ENCODE measurements around the gene TESK2.
"Not testable (repeated sequence)": the region's sequence is repeated elsewhere in the genome, so short reads cannot be mapped to it uniquely, and the experiment has no call there.

Gene TESK2

DNA sequence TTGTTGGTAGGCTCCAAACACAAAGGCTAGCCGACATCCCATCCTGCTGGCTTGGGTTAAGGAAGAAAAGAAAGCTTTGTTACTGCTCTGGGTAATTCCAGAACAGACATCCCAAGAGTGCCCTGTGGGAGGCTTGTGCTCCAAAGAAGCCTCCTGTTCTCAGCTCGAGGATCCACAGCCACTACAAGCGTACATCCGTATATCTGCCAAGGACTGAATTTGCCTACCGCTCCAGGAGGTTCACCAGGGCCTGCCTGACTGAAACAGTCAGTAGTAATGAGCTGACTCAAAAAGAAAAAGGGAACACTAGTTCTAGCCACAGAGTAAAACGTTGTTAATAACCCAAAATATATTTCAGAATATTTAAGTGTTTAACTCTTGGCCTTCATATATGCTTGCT, 125.9 kb downstream of the TESK2 start:
- DNase-seq: no peak

DNA sequence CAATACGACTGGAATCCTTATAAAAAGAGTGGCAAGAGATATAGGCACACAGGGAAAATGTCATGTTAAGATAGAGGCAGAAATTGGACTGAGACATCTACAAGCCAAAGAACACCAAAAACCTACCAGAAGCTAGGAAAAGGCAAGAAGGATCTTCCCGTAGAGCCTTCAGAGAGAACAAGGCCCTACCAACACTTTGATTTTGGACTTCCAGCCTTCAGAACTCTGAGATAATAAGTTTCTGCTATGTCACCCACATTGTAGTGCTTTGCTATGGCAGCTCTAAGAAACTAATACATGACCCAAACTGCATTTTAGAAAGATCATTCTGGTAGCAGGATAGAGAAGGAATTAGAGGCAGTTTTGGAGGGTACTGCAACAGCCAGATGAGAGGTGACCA, 126.7 kb downstream of the TESK2 start:
- DNase-seq: no peak

DNA sequence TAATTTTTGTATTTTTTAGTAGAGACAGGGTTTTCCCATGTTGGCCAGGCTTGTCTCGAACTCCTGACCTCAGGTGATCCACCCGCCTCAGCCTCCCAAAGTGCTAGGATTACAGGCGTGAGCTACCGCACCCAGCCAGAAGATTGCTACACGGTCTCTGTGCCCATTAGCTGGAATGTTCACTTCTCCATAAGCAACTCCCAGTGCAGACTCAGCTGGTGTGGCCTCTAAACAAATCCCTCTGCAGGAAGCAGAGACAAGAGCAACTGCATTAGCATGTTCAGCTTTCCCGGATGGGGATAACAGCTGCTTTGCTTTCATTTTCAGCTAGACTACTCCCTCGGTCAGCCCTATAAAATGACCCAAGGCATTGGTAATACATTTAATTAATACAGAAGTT, 130.0 kb downstream of the TESK2 start:
- DNase-seq: not testable (repeated sequence)

DNA sequence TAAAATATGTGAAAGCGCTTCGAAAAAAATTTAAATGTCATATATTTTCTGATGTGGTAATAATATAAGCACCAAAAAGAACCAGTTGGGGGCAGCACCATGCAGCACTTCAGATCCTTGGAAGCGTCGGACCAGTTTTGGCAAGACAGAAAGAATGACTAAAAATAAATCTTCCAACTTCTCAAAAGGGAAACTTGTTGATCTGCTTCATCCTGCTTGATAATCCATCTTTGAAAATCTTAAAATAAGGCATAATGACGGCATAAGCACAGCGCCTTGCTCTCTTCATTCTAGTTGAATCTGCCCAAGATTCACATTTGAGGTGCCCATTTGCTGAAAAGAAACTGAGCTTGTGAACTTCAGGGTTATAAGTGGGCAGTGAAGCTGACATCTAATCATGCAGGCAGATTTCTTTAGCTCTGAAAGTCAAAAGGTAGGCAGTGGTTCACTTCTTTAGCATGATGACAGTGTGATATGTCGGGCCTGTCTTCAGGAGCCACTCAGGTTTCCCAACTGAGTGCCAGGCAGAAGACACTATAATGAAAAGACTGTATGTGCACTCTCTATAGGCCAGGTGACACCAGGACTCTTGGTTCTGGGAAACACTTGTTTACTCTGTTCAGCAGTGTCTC, 131.0 kb downstream of the TESK2 start:
- peak; percentile 43 for DNase-seq

DNA sequence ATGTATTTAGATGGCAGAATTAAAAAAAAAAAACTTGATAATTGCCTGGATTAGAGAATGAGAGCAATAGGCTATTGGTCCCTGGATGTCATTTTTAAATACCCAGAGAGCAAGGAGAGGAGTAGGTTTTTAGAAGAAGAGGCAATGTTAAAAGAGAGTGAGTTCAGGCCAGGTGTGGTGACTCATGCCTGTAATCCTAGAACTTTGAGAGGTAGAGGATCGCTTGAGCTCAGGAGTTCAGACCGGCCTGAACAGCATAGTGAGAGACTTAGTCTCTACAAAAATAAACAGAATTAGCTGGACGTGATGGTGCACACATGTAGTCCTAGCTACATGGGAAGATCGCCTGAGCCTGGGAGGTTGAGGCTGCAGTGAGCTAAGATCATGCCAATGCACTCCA, 134.8 kb downstream of the TESK2 start:
- no peak for DNase-seq

DNA sequence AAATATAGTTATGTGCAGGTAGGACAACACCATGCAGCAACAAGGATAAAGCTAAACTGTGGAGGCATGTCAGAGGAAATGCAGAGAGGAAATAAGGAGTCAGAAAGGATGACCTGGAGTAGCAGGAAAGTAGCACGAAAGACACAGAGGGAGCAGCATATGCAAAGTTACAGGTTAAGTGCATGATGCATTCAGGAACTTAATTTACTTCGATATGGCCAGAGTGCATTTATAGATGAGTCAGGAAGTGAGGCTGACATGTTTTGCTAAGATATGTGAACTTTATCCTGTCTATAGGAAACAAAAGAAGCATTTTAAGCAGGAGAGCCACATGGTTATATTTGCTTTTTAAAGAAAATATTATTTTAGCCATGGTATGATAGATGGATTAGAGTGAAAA, 135.3 kb downstream of the TESK2 start:
- no peak for DNase-seq

DNA sequence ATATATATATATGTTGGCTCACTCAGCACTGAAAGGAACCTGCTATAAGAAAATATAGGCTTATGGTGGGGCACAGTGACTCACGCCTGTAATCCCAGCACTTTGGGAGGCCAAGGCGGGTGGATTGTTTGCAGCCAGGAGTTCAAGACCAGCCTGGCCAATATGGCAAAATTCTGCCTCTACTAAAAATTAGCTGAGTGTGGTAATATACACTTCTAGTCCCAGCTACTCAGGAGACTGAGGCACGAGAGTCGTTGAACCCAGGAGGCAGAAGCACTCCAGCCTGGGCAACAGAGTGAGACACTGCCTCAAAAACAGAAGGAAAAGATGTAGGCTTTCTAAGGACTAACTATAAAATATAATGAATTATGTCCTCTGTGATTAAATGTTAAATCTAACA, 136.1 kb downstream of the TESK2 start:
- DNase-seq: no peak

DNA sequence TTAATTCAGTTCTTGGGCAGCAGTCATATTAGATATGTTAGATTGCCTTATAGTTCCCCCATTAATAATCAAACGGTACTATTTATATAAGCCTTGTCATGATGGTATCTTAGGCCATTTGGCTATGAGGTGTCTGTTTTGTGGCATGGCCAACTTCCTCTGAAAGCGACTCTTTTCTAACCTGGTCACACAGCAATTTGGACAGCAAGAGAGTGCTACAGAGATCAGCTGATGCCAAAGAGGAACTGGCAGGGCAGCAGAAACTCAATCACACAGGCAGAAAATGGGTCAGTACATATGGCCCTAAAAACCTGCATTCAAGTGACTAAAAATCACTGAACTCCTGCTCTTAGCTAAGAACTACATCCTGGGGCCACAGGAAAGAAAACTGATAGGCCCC, 137.3 kb downstream of the TESK2 start:
- no peak for DNase-seq

DNA sequence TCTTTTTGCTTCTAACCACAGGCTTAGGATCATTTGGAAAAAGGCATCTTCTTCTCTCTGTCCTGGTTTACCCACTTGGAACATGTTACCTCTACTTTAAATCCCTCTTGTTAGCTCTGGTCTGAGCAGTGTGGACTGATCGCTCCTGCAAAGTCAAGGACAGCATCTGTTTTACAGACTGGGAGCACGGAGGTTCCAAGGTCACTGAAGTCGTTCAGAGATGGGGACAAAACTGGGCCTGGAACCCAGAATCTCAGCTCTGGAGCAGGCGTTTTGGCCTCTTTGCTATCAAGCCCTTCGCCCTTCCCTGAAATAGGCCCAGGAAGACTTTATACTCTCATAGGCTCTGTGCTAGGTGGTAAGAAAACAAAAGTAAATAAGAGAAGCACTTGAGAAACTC, 139.5 kb downstream of the TESK2 start:
- DNase-seq: no peak

DNA sequence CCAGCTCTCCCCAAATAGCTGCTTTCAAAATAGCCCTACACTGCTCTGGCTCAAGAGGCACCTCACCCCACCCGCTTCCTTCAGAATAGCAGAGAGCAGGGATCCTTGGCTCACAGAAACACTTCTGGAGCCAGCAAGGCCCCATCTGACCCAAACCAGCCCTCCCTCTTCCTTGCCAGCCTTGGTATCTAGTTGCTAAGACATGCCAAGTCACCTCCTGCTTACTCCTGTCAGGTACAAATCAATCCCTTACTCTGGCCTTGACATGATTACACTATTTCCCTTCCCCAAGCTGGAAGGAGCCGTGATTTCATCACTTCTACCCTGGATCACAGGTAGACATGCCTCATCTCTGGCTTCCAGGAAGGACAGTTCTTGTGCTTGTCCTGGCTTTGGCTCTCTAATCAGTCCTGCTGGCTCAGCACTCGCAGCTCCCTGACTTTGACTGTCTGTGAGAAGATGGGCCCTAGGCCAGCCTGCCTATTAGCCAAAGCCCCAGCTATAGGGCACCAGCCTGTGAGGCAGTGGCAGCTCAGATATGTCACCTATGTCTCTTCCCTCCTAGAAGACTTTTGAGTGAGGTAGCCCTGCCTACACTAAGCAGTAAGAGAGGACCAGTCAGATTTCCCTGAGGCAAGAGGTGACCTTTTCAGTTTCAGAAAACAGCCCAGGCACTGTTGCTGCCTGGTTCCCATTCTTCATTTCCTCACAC, 141.8 kb downstream of the TESK2 start:
- DNase-seq: no peak

DNA sequence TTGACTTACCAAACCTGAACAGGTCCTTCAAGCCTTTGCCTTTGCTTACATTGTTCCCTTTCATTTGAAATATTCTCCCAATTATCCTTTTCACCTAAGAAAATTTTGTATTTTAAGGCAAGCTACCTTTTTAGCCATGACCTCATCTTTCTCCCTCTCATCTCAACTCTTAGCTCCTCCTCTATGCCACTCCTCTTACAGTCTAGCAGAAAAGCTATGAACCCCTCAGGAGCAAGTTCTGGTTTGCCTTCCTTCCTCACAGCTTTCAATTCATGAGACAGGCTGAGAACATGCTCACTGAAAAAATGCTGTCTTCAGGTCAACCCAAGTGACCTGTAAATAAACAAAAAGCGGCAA, 142.4 kb downstream of the TESK2 start:
- DNase-seq: no peak

DNA sequence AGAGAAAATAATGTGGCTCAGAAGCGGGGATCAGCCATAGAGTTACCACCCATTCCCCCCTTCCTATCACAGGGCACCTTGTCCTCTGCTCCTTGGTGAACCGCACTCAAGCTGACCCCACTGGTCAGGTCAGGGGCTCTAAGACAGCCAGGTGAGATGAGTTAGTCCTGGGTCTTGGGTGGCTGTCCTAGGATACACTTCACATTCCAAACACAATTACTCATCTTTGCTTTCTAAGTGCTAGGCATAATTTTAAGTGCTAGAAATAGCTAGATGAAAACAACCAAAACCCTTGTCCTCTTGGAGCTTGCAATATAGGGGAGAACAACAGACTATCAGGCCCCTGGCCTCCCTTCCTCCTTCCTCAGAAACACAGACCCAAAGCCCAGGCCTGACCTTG, 142.9 kb downstream of the TESK2 start:
- no peak for DNase-seq

DNA sequence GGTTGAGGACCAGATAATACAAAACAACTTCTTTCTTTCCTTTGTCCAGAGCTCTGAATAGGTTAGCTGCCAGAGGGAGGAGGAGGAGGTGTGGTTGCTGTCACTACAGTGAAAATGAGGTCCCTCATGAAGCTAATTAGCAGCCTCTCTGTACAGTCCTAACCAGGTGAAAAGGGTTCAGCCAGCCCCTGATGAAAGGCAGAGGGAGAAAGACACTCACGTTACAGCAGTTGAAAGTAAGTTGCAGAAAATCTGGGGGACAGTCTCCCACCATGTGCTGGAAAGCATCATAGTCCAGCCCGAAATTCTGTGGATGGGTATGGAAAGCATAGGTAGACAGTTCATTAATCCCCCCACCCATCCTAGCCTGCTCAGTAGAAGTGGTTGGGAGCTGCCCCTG, 144.5 kb downstream of the TESK2 start:
- no peak for DNase-seq

DNA sequence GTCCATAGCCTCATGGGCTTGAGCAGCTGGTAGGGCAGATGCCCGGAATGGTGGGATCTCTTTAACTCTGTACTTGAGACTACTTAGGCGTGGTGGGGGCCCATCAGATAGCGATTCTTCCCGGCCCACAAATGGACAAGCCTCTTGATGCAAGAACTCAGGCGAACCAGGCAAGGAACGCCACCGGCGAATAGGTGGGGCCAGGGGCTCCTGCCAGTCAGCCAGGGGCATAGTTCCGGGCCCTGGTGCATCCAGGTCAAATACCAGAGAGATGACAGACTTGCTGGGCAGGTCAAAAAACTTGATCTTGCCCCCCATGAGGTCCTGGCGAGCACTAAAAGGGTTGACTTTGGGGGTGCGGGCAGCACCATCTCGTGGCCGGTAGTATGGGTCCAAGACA, 145.9 kb downstream of the TESK2 start:
- no peak for DNase-seq

DNA sequence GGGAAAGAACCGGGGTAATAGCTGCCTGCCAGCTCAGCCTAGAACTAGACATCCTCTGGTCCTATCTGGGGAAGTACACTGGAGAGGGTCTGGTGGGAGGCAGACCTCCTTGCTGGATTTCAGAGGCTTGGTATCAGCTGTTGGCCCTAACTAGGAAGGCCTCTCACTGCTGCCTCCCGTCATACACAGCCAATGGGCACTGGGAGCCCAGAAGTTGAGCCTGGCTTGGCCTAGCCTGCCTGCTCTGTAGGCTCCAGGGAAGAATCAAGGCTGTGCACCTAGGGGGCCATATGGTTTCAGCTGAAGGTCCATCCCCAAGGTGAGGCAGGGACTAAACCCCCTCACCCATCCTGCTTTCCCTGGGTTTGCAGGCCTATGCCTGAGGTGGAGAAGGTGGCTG, 146.5 kb downstream of the TESK2 start:
- DNase-seq: no peak

DNA sequence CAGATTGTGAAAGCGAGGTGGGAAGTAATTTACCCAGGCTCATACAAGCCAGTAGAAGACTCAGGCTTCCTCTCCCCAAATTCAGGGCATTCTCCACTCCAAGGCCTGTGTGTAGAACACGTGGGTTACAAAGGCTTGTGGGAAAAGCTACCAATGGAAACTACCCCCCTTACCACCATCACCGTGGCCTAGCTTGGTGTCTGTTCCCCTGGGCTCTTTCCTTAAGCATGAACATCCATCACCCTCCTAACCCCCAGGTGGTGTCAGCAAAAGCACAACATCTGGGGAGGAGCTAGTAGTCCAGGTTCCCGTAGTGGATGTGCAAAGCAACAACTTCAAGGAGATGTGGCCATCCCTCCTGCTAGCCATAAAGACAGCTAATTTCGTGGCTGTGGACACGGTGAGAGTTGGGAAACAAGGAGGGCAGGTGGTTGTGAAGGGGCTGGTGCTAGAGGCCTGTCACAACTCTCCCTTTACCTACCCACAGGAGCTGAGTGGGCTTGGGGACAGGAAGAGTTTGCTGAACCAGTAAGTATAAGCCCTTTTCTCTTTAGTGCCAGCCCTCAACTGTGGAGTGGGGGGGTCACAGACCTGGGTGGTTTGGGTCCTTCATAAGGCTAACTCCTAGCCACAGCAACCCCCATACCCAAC, 150.0 kb downstream of the TESK2 start:
- peak; percentile 46 for DNase-seq

DNA sequence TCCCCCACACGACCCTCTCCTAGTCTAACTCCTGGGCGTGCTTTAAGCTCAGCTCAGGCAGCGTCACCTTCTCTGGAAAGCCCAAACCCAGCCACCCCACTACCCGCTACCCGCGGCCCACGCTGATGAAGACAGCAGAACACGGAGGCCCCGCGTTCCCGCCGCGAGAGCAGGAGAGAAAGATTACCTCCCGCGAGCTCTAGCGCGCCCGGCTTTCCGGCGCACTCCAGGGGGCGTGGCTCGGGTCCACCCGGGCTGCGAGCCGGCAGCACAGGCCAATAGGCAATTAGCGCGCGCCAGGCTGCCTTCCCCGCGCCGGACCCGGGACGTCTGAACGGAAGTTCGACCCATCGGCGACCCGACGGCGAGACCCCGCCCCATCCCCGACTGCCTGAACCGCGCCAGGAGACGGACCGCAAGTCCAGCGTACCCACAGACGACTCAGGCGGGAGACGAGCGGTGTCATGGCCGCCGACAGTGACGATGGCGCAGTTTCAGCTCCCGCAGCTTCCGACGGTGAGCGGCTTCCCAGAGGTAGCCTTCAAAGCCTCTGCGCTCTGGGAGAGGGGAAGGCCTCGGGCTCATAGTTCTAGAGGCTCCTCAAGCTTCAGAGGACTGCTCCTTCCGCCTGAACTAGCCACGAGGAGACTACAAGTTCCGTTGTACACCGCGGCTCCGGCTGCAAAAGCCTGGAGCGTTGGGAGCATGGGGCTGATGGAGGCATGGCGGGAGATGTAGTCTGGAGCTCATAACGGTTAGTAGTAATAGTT, 151.0 kb downstream of the TESK2 start, which contains the start of the genes MUTYH and TOE1:
TSS of gene MUTYH (minus strand) at position 652 of the 770 bp plus-strand sequence. CDS start 5,935 bp downstream, outside the sequence.
TSS of gene TOE1 (plus strand) at position 382 of the 770 bp plus-strand sequence. CDS start at position 465, 83 bp downstream.
- peak; percentile 95 for DNase-seq

DNA sequence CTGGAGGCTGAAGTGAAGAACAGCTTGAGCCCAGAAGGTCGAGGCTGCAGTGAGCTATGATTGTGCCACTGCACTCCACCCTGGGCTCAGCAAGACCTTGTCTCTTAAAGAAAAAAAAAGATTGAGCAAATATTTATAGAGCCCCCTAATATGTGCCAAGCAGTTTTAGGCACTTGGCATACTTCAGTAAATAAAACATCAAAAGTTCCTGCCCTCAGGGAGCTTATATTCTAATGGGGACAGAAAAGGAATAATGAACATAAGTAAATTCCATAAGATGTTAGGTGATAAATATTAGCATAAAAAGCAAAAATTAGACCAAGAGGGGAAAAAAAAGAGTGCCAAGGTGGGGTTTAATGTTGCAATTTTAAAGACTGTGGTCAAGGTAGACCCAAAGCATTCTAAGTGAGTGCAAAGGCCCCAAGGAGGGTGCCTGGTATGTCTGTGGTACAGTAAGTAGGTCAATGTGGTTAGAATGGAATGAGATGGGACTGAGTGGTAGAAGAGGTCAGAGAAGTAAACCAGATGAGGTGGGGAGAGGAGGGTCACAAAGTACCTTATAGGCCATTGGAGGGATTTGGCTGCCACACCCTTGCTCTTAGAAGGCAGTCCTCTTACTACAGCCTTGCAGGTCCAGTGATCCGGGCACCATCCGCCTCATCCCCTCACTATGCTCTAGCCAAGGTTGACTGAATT, 153.2 kb downstream of the TESK2 start:
- no peak for DNase-seq

DNA sequence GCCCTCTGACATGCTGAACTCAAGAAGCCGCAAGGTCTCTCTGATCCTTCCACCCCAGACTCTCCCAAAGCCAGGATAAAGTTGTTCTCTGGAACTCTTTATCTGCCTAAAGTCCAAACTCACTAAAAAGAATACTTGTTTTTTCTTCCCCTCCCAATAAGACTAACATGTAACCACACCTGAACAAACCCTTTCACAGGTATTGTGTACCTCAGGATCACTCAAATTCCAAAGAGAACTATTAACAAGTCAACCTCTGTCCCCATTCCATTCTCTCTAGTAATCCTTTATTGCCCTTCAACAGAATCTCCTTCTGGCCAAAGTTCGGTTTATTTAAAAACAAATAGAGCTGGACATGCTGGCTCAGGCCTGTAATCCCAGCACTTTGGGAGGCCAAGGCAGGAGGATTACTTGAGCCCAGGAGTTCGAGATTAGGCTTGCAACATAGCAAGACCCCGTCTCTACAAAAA, 155.1 kb downstream of the TESK2 start:
- no peak for DNase-seq

DNA sequence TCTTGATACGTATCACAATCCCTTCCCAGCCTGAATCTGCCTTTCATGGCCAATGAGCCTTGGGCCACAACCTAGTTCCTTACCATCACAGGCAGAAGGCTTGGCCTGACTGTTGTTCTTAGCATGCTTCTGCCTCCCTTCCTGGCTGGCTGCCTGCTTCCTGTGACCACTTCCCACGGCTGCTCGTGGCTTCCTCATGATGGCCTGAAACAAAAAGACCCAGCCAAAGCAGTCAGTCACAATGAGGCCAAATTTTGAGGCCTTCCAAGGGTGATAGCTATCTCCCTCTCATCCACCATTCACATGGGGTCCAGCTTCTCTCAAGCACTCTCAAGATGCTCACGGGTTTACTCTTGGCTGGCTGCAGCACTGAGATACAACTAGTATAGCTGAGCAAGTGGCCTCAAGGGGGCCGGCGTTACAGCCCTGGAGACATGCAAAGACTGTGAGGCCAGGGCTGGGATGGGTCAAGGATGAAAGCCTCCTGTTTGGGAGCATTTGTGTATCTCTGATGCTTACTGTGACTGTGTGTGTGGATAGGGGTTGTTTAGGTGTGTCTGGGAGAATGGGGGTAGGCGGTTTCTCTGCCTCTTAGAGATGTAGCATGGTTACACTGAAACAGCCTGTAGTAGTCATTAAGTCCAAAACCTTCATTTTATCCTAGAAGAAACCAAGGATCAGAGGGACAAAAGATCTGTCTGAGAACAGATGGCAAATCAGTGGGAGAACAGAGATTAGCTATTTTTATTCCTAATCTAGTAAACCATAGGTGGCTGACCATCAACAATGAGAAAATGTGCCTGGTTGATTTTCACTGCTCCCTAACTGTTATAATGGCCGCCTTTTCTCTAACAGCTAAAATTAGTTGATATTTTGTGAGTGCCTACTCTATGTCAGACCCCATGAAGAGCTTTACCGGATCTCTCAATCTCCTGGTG, 156.4 kb downstream of the TESK2 start:
- no peak for DNase-seq

DNA sequence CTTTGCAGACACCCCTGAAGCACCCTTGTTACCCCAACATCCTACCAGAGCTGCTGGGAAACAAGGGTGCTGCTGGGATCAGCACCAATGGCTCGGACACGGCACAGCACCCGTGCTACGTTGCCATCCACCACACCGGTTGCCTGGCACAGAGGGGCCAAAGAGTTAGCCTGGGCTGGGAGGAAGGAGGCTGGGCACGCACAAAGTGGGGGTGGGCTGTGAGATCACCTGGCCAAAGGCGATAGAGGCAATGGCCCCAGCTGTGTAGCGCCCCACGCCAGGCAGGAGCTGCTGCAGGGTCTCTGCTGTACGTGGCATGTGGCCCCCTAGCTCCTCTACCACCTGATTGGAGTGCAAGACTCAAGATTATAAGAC, 158.6 kb downstream of the TESK2 start:
- no peak for DNase-seq
